Nephron (organoid): ENCODE data around the gene P3H1.
A peak's percentile ranks its signal among the peaks of the same experiment; 100 is the strongest.
"Not testable (repeated sequence)": the region's sequence is repeated elsewhere in the genome, so short reads cannot be mapped to it uniquely, and the experiment has no call there.

ENCODE experiments used
- H3K27ac Mint-ChIP-seq, 3 experiments: 2 replicates each; pipeline ENCODE4 v1.8.0; 2020; ENCODE audit warnings: mixed read lengths in 3 of 3, mild to moderate bottlenecking in 2 of 3, moderate library complexity in 1 of 3
- H3K27me3 Mint-ChIP-seq: 2 replicates; pipeline ENCODE4 v1.8.0; 2021; ENCODE audit warnings: low read depth, mild to moderate bottlenecking, moderate library complexity, mixed read lengths
- H3K36me3 Mint-ChIP-seq: 2 replicates; pipeline ENCODE4 v1.8.0; 2020; ENCODE audit warnings: low read depth, mixed read lengths
- H3K4me1 Mint-ChIP-seq: 2 replicates; pipeline ENCODE4 v1.8.0; 2020; ENCODE audit warnings: mixed read lengths
- H3K4me3 Mint-ChIP-seq, 3 experiments: 2 replicates each; pipeline ENCODE4 v1.8.0; 2020; ENCODE audit warnings: mild to moderate bottlenecking in 3 of 3, mixed read lengths in 3 of 3, moderate library complexity in 2 of 3
- H3K9me3 Mint-ChIP-seq: 2 replicates; pipeline ENCODE4 v1.8.0; 2020; ENCODE audit warnings: mixed read lengths
- CTCF ChIP-seq, 3 experiments: fragments of 200-600 bp; sonication (generic); IDR thresholded peaks; one replicate each; pipeline ENCODE4 v1.5.0; 2021; ENCODE audit warnings: antibody characterized with exemption in 3 of 3; ENCODE audit not compliant: unreplicated experiment in 3 of 3

The P3H1 gene

GRCh38 chr1:42766741-42767509 is at the start of gene P3H1, which contains the start of gene C1orf50:
Gene P3H1 (minus strand): TSS chr1:42767028. CDS start chr1:42766971, 57 bp downstream.
Gene C1orf50 (plus strand): TSS chr1:42767249. CDS start chr1:42767312, 63 bp downstream.
- Mint-ChIP-seq H3K36me3 (peaks cover 17% of the 10 kb centered on the region), H3K9me3 (no peaks in the 10 kb centered on the region), H3K4me1 (peaks cover 18% of the 10 kb centered on the region), H3K4me3 (no peak within 1 kb of the TSS), H3K27ac (peak within 1 kb of the TSS; percentile 79 to 94 (median 93)), H3K27me3 (no peaks in the 10 kb centered on the region)
- TF ChIP-seq CTCF (IDR thresholded peaks at IDR 0.05; ENCODE audit: unreplicated experiment in 3 of 3): no peak

DNA sequence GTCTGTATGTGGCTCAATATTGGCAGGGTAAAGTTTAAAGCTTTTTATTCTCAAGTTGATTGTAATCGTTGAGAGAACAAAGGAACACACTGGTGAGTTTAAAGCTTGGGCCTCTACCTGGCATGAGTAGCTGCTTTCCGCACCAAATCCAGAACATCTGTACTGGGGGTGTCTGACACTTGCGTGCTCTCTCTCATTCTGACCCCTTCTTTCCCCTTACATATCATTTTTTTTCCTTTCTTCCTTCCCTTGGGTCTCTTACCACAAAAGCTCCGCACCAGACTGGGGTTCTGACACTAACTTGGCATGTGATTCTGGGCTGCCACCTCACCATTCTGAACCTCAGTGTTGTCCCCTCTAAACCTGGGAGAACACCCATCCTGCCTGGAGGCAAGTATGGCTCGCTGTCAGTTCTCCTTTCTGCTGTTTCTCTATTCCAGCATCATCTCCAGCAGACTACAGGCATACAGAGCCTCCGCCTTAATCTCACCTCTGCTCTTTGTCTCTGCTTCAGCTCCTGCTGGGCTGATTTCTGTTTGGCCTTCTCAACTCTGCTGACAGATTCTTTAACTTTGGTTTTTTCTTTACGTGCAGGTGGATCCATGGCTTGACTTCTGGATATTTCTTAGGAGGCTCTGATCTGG is 49.2 kb upstream of the P3H1 start:
- no peak for TF ChIP-seq CTCF (IDR thresholded peaks at IDR 0.05; ENCODE audit: unreplicated experiment in 3 of 3)
- Mint-ChIP-seq H3K4me1 (peaks cover 29% of the 10 kb centered on the region), H3K9me3 (no peaks in the 10 kb centered on the region), H3K4me3 (peak overlapping the region; percentile 84 to 90 (median 88)), H3K36me3 (peaks cover 21% of the 10 kb centered on the region), H3K27ac (peak overlapping the region; percentile 83 to 92 (median 91)), H3K27me3 (no peaks in the 10 kb centered on the region)

DNA sequence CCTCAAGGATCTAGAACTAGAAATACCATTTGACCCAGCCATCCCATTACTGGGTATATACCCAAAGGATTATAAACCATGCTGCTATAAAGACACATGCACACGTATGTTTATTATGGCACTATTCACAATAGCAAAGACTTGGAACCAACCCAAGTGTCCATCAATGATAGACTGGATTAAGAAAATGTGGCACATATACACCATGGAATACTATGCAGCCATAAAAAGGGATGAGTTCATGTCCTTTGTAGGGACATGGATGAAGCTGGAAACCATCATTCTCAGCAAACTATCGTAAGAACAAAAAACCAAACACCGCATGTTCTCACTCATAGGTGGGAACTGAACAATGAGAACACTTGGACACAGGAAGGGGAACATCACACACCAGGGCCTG is 48.0 kb upstream of the P3H1 start:
- peaks cover 24% of the 10 kb centered on the region for H3K4me1 Mint-ChIP-seq
- H3K4me3 Mint-ChIP-seq: peak overlapping the region; percentile 25 to 65 (median 53)
- not testable (repeated sequence) for H3K9me3 Mint-ChIP-seq, H3K27ac Mint-ChIP-seq, H3K27me3 Mint-ChIP-seq
- H3K36me3 Mint-ChIP-seq: peaks cover 29% of the 10 kb centered on the region

DNA sequence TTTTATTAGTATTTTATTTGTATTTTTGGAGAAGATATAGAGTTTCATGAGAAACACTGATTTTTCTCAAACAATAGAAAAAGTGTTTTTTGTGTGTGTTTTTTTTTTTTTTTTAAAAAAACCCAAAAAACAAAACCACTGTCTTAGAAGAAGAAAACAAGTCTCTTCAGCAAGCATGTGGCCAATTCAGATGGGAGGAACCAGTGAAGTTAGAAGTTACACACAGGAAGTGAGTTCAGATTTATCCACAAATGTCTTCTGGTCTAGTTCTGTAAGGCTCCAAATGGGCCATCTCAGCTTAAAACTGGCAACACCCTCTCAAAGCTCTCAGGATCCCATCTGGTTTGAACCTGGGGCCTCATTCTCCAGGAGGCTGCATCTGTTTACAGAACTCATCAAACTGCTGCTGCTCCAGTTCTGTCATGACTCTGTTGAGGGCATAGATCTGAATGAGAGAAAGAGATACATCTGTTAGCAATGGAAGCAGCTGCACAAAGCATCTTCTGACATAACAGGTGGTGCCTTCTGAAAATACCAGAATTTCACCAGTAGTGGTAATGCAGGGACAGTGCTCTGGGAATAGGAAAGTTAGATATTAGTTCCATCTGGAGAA is 40.3 kb upstream of the P3H1 start:
- Mint-ChIP-seq H3K4me3 (no peak overlapping the region), H3K36me3 (peaks cover 58% of the 10 kb centered on the region), H3K4me1 (peaks cover 29% of the 10 kb centered on the region), H3K9me3 (no peaks in the 10 kb centered on the region), H3K27me3 (no peaks in the 10 kb centered on the region), H3K27ac (peak overlapping the region in 1 of 3 experiments; percentile 23)
- no peak for TF ChIP-seq CTCF (IDR thresholded peaks at IDR 0.05; ENCODE audit: unreplicated experiment in 3 of 3)

DNA sequence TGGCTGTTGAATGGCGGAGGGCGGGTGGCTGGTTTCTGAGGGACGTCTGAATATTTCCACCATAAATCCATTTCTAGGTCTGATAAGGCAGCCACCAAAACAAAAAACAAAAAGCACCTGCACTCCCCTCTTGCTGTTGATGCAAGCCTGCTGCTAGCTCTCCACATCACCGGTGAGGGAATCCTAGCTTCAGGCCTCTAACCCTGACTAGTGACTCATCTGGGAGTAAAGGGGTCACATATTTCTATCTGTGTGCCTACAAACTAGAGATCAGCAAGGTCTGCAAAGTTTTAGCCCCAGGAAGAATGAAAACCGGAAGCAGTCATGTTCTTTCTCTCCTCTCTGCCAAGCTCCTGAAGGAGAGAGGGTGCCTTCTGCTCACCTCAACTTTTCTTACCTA is 39.8 kb upstream of the P3H1 start:
- Mint-ChIP-seq H3K36me3 (peaks cover 57% of the 10 kb centered on the region), H3K4me1 (peaks cover 27% of the 10 kb centered on the region), H3K27ac (no peak overlapping the region), H3K9me3 (no peaks in the 10 kb centered on the region), H3K27me3 (no peaks in the 10 kb centered on the region), H3K4me3 (no peak overlapping the region)
- no peak for TF ChIP-seq CTCF (IDR thresholded peaks at IDR 0.05; ENCODE audit: unreplicated experiment in 3 of 3)

DNA sequence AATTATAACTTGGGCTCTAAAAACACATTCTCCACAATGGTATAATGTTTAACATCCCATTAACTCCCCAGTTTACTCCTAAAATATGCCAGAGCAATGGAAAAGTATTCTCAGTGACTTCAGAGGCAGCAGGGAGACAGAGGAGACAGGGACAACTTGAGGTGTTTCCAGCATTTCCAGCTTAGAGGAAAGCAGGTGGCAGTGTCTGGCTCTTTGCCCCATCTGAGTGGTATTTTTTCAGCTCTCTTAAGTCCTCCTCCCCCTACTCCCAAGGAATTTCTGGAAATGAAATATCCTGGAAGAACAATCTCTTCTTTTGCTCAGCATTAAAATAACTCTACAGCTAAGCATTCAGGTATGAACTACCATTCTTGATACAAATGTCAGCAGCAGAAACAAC is 39.3 kb upstream of the P3H1 start:
- Mint-ChIP-seq H3K27ac (no peak overlapping the region), H3K9me3 (no peaks in the 10 kb centered on the region), H3K36me3 (peaks cover 54% of the 10 kb centered on the region), H3K4me3 (no peak overlapping the region), H3K27me3 (no peaks in the 10 kb centered on the region), H3K4me1 (peaks cover 23% of the 10 kb centered on the region)
- TF ChIP-seq CTCF (IDR thresholded peaks at IDR 0.05; ENCODE audit: unreplicated experiment in 3 of 3): no peak
